ENCODE measurements around the gene VPS8.

Gene VPS8

DNA sequence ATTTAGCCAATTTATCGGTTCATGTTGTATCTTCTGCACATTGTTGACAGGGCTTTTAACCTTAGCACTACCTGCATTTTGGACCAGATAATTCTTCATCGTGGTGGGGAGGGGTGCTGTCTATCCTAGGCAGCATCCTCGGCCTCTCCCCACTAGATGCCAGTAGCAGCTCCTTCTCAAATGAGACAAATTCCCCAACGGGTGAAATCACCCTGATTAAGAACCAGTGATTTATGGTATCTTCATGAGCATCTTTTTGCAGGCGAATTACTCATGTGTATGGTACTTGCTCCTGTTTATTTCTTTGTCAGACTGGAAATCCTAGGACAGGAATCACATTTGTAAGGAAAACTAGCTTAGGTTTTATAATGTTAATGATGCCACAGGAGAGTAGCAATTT, 272.9 kb downstream of the VPS8 start:
- TF ChIP-seq CTCF (IDR thresholded peaks at IDR 0.05; ENCODE audit: low read depth, low read length): no peak; the same call in none of the 2 replicates
- DNase-seq (ENCODE audit: extremely low read depth, low read depth): no peak

- TF ChIP-seq CTCF (IDR thresholded peaks at IDR 0.05; ENCODE audit: low read depth, low read length): no peak
- DNase-seq (ENCODE audit: extremely low read depth, low read depth): no peak
Observed at GRCh38 chr3:185087419-185087818, 275.5 kb downstream of the VPS8 start.

DNA sequence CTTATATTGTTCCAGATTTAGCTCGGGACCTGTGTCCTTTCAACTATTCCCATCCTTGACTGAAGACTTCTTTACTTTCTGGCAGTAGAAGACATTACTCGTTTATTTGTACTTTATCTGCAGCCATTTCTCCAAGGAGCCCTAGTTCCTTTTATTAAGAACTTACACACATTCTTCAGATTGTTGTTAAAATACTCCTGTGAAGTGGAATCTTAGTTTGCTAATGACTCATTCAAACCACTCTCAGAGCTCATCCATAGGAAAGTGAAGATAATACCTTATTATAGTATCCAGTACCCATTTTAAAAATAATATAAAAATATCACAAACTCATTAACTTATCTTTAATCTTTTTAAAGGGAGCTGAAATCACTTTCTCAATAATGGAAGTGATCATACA, 277.4 kb downstream of the VPS8 start:
- DNase-seq (ENCODE audit: extremely low read depth, low read depth): no peak
- no peak for TF ChIP-seq CTCF (IDR thresholded peaks at IDR 0.05; ENCODE audit: low read depth, low read length)

DNA sequence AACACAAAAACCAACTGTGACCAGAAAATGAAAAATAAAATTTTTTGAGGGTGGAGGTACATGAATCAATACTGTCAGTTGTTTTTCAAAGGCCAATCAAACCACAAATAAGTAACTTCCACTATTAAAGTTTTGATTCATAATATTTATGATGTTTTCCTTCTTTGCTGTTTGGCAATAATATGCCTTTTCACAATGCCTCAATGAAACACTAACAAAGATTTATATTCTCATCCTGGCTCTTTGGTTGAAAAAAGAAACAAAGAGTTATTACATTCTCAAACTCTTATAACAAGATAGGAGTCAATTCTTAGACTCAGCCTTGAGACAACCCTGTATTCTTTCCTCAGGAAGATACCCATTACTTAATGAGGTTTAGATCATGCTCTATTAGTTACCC, 277.8 kb downstream of the VPS8 start:
- TF ChIP-seq CTCF (IDR thresholded peaks at IDR 0.05; ENCODE audit: low read depth, low read length): no peak
- DNase-seq (ENCODE audit: extremely low read depth, low read depth): no peak

DNA sequence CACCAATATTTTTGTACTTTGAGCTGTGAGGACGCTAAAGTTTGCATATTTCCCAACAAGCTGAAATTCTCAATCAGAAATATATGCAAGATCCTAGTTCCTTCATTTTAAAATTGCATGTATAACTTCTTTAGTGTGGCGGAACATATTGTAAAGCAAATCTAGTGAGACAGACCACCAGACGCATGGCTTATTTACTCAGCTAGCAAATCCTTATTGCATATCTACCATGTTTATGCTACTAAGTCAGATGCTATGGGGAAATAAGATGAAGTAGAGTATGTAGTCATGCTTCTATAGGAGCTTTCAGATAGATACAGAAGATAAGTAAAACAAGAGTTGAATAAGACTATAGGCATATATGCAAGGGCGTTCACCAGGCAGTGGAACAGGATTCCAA, 278.8 kb downstream of the VPS8 start:
- no peak for TF ChIP-seq CTCF (IDR thresholded peaks at IDR 0.05; ENCODE audit: low read depth, low read length)
- DNase-seq (ENCODE audit: extremely low read depth, low read depth): no peak

DNA sequence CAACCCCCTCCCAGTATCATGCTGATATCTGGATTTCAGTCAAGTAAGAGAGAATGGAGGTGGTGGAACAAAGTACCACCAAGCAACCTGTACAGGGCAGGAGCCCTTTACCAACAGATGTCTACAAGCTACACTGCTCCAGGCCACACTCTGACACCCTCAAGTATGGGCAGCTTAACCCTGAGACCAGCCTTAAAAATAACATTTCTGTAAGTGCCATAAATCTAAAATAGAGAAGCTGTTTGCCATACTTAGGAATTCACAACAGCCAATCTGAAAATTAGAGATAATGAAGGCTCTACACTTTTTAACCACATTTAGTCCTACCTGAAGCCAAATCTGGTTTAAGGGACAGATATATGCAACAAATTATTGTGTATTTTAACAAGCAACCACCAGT, 281.1 kb downstream of the VPS8 start:
- DNase-seq (ENCODE audit: extremely low read depth, low read depth): no peak
- no peak for TF ChIP-seq CTCF (IDR thresholded peaks at IDR 0.05; ENCODE audit: low read depth, low read length)

DNA sequence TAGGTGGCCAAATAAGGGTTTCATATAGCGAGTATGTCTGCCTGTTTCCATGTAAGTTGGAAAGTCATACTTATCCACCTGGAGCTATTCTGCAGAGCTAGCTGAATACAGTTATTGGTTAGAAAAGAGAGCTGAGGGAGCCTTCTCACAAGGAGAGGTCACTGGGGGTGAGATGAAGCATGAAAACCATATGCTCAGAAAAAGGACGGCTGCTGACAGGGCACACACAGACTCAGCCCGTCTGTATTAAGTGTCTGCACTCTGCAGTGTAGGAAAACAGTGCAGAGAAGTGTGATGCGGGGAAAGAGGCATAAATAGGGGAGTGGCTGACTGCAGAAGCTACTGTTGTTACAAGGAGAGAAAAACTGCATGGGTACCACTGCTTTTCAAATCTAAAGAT, 282.7 kb downstream of the VPS8 start:
- no peak for TF ChIP-seq CTCF (IDR thresholded peaks at IDR 0.05; ENCODE audit: low read depth, low read length)
- no peak for DNase-seq (ENCODE audit: extremely low read depth, low read depth)
